GM18867 (cell line): Measurements from ENCODE around the gene KCNG2.

Experiments
- ATAC-seq: cut with Tn5 transposase; IDR thresholded peaks from one replicate; pipeline ENCODE4 v1.9.1; 2021; ENCODE audit warnings: mild to moderate bottlenecking, moderate library complexity; ENCODE audit not compliant: unreplicated experiment

Gene KCNG2

GRCh38 chr18:79878741-79879378, 81.1 kb downstream of the KCNG2 start:
- no peak for ATAC-seq

GRCh38 chr18:79879566-79879965, 81.8 kb downstream of the KCNG2 start:
- ATAC-seq = no peak

GRCh38 chr18:79881695-79882094, 84.0 kb downstream of the KCNG2 start:
- no peak for ATAC-seq

- ATAC-seq = no peak
These were observed 84.9 kb downstream of the KCNG2 start for GRCh38 chr18:79882522-79883241.

GRCh38 chr18:79883461-79884293, 85.9 kb downstream of the KCNG2 start:
- ATAC-seq = no peak

GRCh38 chr18:79884294-79884962, 86.7 kb downstream of the KCNG2 start:
- no peak for ATAC-seq

GRCh38 chr18:79884963-79885728, 87.4 kb downstream of the KCNG2 start:
- ATAC-seq = no peak

GRCh38 chr18:79887181-79888000, 89.7 kb downstream of the KCNG2 start:
- no peak for ATAC-seq

GRCh38 chr18:79888016-79888415, 90.3 kb downstream of the KCNG2 start:
- ATAC-seq = no peak

- ATAC-seq = no peak
These were observed 91.8 kb downstream of the KCNG2 start for GRCh38 chr18:79889569-79889968.

- no peak for ATAC-seq
These were observed 92.9 kb downstream of the KCNG2 start for GRCh38 chr18:79890674-79891073.

- ATAC-seq = no peak
These were observed 99.0 kb downstream of the KCNG2 start for GRCh38 chr18:79896738-79897137.

- ATAC-seq = no peak
These were observed 100.3 kb downstream of the KCNG2 start for GRCh38 chr18:79897940-79898625.

- no peak for ATAC-seq
These were observed 101.3 kb downstream of the KCNG2 start for GRCh38 chr18:79898952-79899608.

- no peak for ATAC-seq
These were observed 102.1 kb downstream of the KCNG2 start for GRCh38 chr18:79899609-79900445.

- no peak for ATAC-seq
These were observed 103.2 kb downstream of the KCNG2 start for GRCh38 chr18:79900610-79901570.
